Dermis blood vessel endothelial cell (primary cell): ENCODE results near the gene ZMYM1. TPM values are rescaled to one million over a fixed set of nuclear protein-coding genes. Genes with fewer than 3 reads are reported as not detected.
"Not testable (repeated sequence)": the region's sequence is repeated elsewhere in the genome, so short reads cannot be mapped to it uniquely, and the experiment has no call there.

Experiments
- DNase-seq: peaks from one replicate; pipeline ENCODE4 v3.0.0; 2010
- total RNA-seq: library from RNA; depleted of rRNA; stranded (reverse); fragments of >200 nt; gene quantifications from 2 replicates; pipeline ENCODE4 v1.2.3, GENCODE V29; 2014

Gene ZMYM1
- total RNA-seq: 30.1 and 34.9 TPM in 2 replicates

DNA sequence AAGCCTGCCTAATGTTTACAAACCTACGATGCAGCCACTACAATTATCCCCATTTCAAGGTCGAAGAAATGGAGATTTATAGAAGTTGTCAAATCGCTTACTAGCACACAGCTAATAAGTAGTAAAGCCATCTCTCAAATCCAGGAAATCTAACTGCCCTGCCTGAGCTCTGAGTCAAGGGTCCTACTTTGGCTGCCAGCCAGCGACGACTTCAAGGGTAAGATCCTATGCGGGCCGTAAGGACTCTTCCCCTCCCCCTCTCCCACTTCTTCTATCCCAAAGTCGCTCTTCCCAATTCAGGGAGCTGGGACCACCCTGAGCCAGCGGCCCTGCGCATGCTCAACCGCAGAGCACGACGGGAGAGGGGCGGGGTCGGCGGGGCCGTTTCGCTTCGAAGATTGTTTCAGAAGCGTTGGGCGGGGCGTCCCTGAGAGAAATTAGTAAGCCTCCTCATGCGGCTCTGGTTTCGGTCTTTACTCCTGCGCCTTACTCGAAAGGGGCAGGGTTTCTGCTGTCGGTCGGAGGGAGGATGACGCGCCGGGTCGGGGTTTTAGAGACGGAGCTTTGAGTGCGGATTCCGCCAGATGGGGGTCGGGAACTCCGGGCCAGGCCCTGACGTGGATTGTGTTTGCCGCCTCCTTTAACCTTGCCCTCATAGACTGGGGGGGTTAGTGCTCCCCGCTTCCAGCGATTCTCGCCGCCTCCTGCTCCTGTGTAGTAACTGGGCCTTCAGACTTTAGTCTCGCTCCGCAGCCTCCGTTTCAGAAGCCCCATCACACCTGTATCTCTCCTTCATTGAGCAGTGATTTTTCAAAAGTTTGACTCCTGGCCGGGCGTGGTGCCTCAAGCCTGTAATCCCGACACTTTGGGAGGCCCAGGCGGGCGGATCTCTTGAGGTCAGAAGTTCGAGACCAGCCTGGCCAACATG lies at the start of gene ZMYM1:
TSS of gene ZMYM1 (plus strand) at position 383 of the 928 bp plus-strand sequence. CDS start 14,603 bp downstream, outside the sequence.
- DNase-seq: peak; percentile 90

- DNase-seq: no peak
Observed at GRCh38 chr1:35029761-35030160, 49.4 kb upstream of the ZMYM1 start.

- DNase-seq: no peak
Observed at GRCh38 chr1:35030338-35030737, 48.8 kb upstream of the ZMYM1 start.

DNA sequence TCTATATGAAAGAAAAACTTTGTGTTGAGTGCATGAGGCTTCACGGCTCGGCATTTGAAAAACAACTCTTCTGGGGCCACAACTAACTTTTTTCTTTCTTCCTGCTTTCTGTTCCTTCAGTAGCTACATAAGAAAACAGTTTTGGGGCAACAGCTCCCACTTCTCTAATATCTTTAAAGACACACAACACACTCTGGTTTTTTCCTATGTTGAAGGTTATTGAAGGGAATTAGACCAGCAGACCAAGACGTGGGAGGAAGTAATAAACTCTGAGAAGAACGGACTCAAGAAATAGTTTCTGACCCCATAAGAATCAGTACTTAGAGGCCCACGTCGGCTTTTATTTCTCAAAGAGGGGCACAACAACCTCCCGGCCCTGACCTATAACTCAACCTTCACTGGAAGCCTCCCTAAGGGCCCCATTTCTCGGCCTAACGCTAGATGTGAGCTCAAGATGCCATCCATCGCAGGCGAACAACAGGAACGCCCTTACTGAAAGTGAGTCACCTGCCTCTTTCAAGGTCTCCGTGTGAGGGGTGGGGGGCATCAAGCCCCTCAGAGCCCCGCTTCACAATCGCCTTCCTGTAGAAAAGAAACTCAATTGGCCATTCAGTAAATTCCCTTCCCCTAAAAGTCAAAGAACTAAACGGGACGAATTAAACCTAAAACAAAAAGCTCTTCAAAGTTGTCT lies 48.3 kb upstream of the ZMYM1 start:
- DNase-seq: peak; percentile 67

DNA sequence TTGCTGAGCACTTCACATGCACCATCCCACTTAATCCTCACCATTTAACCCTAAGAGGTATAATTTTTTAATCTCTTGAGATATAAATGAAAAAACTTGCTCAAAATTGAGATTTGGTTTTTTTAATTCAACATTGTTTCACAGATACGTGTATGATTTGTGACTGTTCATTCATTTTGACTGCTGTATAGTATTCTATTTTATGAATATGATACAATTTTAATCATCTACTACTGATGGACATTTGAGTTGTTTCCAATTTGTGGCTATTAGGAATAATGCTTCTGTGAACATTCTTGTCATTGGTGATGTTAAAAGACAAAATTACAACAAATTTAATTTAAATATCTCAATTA lies 46.8 kb upstream of the ZMYM1 start:
- no peak for DNase-seq

DNA sequence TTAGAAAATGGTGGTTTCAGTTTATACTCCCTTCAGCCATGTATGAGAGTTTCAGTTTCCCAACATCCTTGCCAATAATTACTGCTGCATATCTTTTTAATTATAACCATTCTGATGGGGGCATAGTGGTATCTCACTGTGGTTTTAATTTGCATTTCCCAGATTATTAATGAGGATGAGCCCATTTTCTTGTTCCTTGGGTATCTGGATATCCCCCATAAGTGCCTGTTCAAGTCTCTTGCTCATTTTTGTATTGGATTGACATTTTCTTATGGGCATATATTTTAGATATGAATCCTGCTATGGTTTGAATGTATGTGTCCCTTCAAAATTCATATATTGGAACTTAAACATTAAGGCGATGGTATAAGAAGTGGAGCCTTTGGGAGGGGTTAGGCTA lies 45.8 kb upstream of the ZMYM1 start:
- DNase-seq: no peak

DNA sequence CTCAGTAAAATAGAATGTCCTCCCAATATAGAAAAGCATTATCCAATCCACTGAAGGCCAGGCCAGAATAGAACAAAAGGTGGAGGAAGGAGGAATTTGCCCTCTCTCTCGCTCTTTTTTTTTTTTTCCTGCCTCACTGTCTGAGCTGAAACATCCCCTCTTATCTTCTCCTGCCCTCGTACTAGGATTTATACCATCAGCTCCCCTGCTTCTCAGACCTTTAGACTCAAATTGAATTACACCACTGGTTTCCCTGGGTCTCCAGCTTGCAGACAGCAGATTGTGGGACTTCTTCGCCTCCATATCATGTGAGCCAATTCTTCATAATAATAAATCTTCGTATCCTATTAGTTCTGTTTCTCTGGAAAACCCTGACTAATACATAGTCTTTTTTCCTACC lies 42.6 kb upstream of the ZMYM1 start:
- DNase-seq: no peak

DNA sequence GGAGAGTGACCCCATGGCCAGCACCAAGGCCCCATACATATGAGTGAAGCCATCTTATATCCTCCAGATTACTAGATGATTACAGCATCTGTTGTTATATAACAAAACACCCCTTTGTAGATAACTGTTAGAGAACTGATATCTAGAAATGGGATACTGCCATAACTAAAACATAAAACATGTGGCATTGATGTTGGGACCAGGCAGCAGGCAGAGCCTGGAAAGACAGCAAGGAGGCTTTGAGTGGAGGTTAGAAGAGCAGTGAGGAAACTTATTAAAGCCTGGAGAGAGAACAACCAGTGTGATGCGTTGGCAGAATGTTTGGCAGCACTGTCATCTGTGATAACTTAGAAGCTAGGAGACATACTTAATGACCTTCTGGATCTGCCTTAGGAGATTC lies 42.0 kb upstream of the ZMYM1 start:
- no peak for DNase-seq

DNA sequence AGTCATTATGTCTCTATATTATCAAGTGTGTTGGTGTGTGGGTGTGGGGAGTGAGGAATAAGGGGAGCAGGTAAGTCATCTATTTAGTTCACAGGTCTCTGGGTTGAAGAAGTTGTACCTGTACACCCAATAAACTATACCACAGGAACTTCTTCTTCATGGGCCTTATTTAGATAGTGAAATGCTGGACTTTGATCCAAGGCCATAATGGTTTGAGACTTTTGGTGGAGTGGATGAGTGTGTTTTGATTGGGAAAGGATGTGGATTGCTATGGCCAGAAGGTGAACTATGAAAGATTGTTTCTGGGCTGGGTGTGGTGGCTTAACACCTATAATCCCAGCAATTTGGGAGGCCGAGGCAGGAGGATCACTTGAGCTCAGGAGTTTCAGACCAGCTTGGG lies 40.5 kb upstream of the ZMYM1 start:
- DNase-seq: no peak

DNA sequence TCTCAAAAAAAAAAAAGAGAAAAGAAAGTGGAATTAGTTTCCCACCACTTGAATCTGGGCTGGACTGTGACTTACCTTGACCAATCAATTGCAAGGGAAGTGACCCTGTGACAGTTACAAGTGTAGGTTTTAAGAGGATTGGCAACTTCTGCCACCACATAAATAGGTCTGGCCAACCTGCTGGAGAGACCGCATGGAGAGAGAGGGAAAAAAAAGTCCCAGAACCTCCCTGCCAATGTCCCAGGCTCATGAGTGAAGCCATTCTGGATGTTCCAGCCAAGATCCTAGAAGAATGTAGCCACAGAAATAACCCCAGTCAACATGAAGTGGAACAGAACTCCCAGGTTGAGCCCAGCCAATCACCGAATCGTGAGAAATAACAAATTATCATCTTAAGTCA lies 35.7 kb upstream of the ZMYM1 start:
- no peak for DNase-seq

DNA sequence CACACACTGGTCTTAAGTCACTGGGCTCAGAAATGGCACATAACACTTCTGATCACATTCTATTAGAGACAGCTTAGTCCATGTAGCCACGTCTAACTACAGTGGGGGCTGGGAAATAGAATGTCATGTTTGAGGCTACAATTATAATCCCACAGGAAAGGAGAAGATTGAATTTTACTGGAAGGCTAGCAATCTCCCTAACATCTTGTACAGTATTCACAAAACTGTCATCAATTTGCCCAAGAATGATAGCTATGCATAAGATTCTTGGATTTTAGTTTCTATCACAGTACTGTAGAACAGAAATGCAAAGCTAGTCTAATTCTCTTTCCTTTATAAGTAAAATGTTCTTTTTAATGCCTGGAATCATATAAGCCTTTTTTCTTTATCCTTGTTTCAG lies 34.8 kb upstream of the ZMYM1 start:
- DNase-seq: no peak

GRCh38 chr1:35046730-35047129 lies 32.5 kb upstream of the ZMYM1 start:
- no peak for DNase-seq

GRCh38 chr1:35047188-35047858 lies 31.9 kb upstream of the ZMYM1 start:
- peak; percentile 80 for DNase-seq

GRCh38 chr1:35049116-35049515 lies 30.1 kb upstream of the ZMYM1 start:
- DNase-seq: no peak

GRCh38 chr1:35053433-35053832 lies 25.8 kb upstream of the ZMYM1 start:
- DNase-seq: no peak

- DNase-seq: not testable (repeated sequence)
Observed at GRCh38 chr1:35054282-35054681, 24.9 kb upstream of the ZMYM1 start.

- DNase-seq: not testable (repeated sequence)
Observed at GRCh38 chr1:35058321-35058720, 20.9 kb upstream of the ZMYM1 start.

DNA sequence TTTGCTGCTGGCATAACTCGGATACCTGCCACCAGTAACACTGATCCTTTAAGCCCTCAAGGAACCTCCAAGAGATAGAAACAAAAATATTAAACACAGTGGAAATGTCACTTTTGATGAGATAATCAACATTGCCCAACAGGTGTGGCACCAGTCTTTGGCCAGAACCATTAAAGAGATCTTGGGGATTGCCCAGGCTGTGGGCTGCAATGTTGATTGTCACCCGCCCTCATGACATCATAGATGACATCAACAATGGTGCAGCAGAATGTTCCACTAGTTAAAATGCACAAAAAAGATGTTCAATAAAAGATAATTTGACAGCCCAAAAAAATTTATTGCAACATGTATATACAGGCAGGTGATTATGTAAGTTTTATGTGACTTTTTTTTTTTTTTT lies 20.2 kb upstream of the ZMYM1 start:
- DNase-seq: no peak

DNA sequence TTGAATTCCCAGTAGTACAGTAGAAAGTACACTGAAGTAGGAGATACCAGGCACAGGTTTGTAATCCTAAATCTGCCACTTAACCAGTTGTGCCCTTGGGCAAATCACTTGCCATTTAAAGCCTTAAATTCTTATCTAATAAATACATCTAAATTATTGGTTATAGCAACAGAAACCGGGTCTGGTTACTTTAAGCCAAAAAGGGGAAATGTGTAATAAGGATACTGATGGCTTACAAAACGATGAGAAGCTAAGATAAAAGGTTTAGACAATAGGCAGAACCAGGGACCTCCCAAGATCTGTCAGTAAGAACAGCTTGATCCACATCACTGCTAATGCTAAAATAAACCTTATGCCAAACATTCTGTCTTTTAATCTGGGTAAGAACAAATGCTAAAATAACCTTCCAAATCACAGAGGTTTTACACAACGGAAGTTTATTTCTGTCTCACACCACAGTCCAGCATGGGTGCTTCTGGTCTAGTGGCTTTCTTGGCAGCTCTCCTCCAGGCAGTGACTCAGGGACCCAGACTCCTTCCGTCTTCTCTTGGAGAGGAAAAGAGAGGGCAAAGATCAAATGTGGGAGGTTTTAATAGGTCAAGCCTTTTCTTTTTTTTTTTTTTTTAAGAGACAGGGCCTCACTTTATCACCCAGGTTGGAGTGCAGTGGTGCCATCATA lies 16.5 kb upstream of the ZMYM1 start:
- DNase-seq: peak; percentile 90

DNA sequence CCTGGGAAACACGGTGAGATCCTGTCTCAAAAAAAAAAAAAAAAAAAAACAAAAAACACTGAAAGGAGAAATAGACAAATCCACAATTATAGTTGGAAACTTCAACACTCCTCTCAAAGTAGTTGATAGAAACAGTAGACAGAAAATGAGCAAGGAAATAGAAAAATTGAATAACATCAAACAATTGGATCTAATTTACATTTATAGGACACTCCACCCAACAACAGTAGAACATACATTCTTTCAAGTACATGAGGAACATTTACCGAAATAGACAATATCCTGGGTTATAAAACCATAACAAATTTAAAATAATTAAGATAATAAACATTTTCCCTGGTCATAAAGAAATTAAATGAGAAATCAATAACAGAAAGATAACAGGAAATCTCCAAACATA lies 14.9 kb upstream of the ZMYM1 start:
- no peak for DNase-seq

DNA sequence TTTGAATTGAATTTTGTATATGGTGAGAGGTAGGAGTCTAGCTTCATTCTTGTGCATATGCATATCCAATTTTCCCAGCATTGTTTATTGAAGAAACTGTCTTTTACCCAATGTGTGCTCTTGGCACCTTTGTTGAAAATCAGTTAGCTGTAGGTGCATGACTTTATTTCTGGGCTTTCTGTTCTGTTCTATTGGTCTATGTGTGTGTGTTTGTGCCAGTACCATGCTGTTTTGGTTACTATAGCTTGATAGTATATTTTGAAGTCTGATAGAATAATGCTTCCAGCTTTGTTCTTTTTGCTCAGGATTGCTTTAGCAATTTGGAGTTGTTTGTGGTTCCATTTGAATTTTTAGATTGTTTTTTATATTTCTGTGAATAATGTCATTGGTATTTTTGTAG lies 9.4 kb upstream of the ZMYM1 start:
- DNase-seq: no peak

DNA sequence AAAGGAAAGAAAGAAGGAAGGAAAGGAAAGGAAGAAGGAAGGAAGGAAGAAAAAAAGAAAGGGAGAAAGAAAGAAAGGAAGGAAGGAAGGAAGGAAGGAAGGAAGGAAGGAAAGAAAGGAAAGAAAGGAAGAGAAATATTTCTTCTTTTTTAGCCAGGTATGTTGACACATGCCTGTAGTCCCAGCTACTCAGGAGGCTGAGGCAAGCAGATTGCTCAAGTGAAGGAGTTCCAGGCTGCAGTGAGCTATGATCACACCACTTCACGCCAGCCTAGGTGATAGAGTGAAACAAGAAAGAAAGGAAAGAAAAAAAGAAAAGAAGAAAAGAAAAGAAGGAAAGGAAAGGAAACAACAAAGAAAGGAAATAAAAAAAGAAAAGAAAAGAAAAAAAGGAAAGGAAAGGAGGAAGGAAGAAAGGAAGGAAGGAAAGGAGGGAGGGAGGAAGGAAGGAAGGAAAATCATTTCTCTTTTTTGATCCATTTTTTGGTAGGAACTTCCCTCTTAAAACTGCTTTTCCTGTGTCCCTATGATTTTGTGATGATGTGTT lies 5.8 kb upstream of the ZMYM1 start:
- DNase-seq: no peak

GRCh38 chr1:35076426-35076825 lies 2.8 kb upstream of the ZMYM1 start:
- not testable (repeated sequence) for DNase-seq
